Tibial artery (tissue), 4 donors: ENCODE data around the gene DNAJC13.

Source experiments
- DNase-seq, 2 donors: peaks; one replicate each; pipeline ENCODE4 v3.0.0-alpha.2; 2019
- H3K27ac ChIP-seq, 2 donors: fragments of 200-600 bp; sonication (generic) in 1 of 2; 1 replicate in 1 of 2; 2 replicates in 1 of 2; pipeline ENCODE4 v1.5.1; 2018 to 2019; ENCODE audit warnings: mild to moderate bottlenecking in 1 of 2
- H3K27me3 ChIP-seq, 2 donors: fragments of 200-600 bp; sonication (generic) in 1 of 2; one replicate each; pipeline versions ENCODE4 v1.5.1 to v1.6.0; 2016 to 2019
- H3K36me3 ChIP-seq, 3 donors: fragments of 200-600 bp; sonication (generic) in 2 of 3; one replicate each; pipeline ENCODE4 v1.5.1; 2016 to 2019; ENCODE audit warnings: mild to moderate bottlenecking in 2 of 3
- H3K4me1 ChIP-seq, 4 donors: fragments of 200-600 bp; sonication (generic) in 2 of 4; 1 replicate in 3 of 4; 2 replicates in 1 of 4; pipeline ENCODE4 v1.5.1; 2016 to 2019
- H3K4me3 ChIP-seq, 2 donors: fragments of 200-600 bp; sonication (generic) in 1 of 2; 1 replicate in 1 of 2; 2 replicates in 1 of 2; pipeline ENCODE4 v1.5.1; 2018 to 2019; ENCODE audit warnings: mild to moderate bottlenecking in 2 of 2
- H3K9me3 ChIP-seq, 3 donors: fragments of 200-600 bp; sonication (generic) in 1 of 3; one replicate each; pipeline ENCODE4 v1.5.1; 2016 to 2019
- CTCF ChIP-seq, 2 experiments: fragments of 200-600 bp in 1 of 2; fragments of 450-650 bp in 1 of 2; IDR thresholded peaks; one replicate each; pipeline ENCODE4 v1.5.1; 2017 to 2019; ENCODE audit warnings: antibody characterized with exemption in 2 of 2, mild to moderate bottlenecking in 1 of 2, moderate library complexity in 1 of 2
- intact Hi-C: fragments of 100-400 bp; cut with DNase I; formaldehyde crosslinking; loops from one replicate; pipeline ENCODE4 v1.15.0; 2023; ENCODE audit warnings: low total_unique reads

Gene DNAJC13

GRCh38 chr3:132569153-132569552, 151.9 kb downstream of the DNAJC13 start:
- H3K4me3 ChIP-seq = no peak overlapping the region
- H3K36me3 ChIP-seq = peaks cover 0 to 7% (median 0%) of the 10 kb centered on the region in 3 donors
- H3K27me3 ChIP-seq = no peaks in the 10 kb centered on the region
- H3K27ac ChIP-seq = peak overlapping the region; percentile 52 to 67
- H3K9me3 ChIP-seq = no peaks in the 10 kb centered on the region
- peaks cover 0 to 42% (median 4%) of the 10 kb centered on the region in 4 donors for H3K4me1 ChIP-seq
- DNase-seq = no peak
- intact Hi-C loops = no loop called here
- no peak for TF ChIP-seq CTCF (IDR thresholded peaks at IDR 0.05)

DNA sequence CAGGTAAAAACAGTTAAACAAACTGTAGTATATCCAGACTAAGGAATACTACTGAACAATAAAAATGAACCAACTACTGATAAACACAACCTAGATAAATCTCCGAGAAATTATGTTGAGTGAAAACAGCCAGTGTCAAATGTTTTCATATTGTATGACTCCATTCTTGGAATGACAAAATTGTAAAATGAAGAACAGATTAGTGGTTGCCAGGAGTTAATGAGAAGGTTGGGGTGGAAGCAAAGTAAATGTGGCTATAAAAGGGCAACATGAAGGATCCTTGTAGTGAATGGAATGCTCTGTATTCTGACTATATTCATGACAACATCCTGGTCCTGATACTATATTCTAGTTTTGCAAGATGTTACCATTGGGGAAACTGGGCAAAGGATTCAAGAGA, 152.3 kb downstream of the DNAJC13 start:
- H3K9me3 ChIP-seq = no peaks in the 10 kb centered on the region
- no peak for TF ChIP-seq CTCF (IDR thresholded peaks at IDR 0.05)
- H3K4me3 ChIP-seq = no peak overlapping the region
- intact Hi-C loops = no loop called here
- peaks cover 0 to 10% (median 1%) of the 10 kb centered on the region in 3 donors for H3K36me3 ChIP-seq
- DNase-seq = no peak
- H3K27me3 ChIP-seq = no peaks in the 10 kb centered on the region
- H3K27ac ChIP-seq = peak overlapping the region; percentile 52 to 67
- peaks cover 0 to 42% (median 5%) of the 10 kb centered on the region in 4 donors for H3K4me1 ChIP-seq

GRCh38 chr3:132570016-132570415, 152.7 kb downstream of the DNAJC13 start:
- intact Hi-C loops = no loop called here
- Histone ChIP-seq H3K36me3 (peaks cover 0 to 14% (median 6%) of the 10 kb centered on the region in 3 donors), H3K27me3 (no peaks in the 10 kb centered on the region), H3K4me1 (peaks cover 0 to 40% (median 5%) of the 10 kb centered on the region in 4 donors), H3K9me3 (no peaks in the 10 kb centered on the region), H3K4me3 (no peak overlapping the region), H3K27ac (peak overlapping the region; percentile 52 to 67)
- DNase-seq = no peak
- TF ChIP-seq CTCF (IDR thresholded peaks at IDR 0.05) = no peak

GRCh38 chr3:132573797-132574211, 156.5 kb downstream of the DNAJC13 start:
- no peak for DNase-seq
- Histone ChIP-seq H3K36me3 (peaks cover 7 to 39% (median 8%) of the 10 kb centered on the region in 3 donors), H3K9me3 (no peaks in the 10 kb centered on the region), H3K4me3 (no peak overlapping the region), H3K27me3 (no peaks in the 10 kb centered on the region), H3K27ac (peak overlapping the region; percentile 38 to 51), H3K4me1 (peaks cover 0 to 34% (median 5%) of the 10 kb centered on the region in 4 donors)
- intact Hi-C loops = no loop called here
- TF ChIP-seq CTCF (IDR thresholded peaks at IDR 0.05) = no peak

DNA sequence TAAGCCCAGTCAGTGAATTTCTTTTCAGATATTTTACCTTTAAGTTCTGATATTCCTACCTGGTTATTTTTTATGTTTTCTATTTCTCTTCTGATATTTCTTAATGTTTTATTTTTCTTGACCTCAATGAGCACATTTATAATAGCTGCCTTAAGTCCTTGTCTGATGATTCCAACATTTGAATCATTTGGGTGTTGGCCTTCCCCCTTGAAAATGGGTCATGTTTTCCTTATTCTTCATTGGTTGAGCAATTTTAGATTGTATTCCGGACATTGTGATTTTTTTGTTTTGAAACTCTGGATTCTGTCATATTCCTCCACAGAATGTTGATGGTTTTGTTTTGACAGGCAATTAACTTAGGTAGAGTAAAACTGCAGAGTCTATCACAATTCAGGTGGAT, 170.1 kb downstream of the DNAJC13 start:
- TF ChIP-seq CTCF (IDR thresholded peaks at IDR 0.05) = no peak
- H3K9me3 ChIP-seq = no peaks in the 10 kb centered on the region
- no peaks in the 10 kb centered on the region for H3K4me1 ChIP-seq
- H3K4me3 ChIP-seq = no peak overlapping the region
- intact Hi-C loops = no loop called here
- DNase-seq = no peak
- H3K36me3 ChIP-seq = peaks cover 4 to 7% (median 6%) of the 10 kb centered on the region in 3 donors
- no peak overlapping the region for H3K27ac ChIP-seq
- no peaks in the 10 kb centered on the region for H3K27me3 ChIP-seq
